Measurements from ENCODE around the gene CACNA1C. TPM values are rescaled to one million over a fixed set of nuclear protein-coding genes. Genes with fewer than 3 reads are reported as not detected.

The CACNA1C gene
- total RNA-seq, 2 experiments from 2014 or later, result 0.69 to 1.4 TPM

GRCh38 chr12:2142068-2142467 is 89.3 kb downstream of the CACNA1C start:
- no peaks in the 10 kb centered on the region for H3K4me1 ChIP-seq (ENCODE audit: insufficient read depth, low read length, poor library complexity, severe bottlenecking)
- DNase-seq (ENCODE audit: low spot score), result no peak
- BruUV-seq (replicated peaks), result no TSS peak
- H3K4me2 ChIP-seq (ENCODE audit: low read length), result no peak overlapping the region
- H3K79me2 ChIP-seq (ENCODE audit: insufficient read depth, low read depth, low read length), result no peaks in the 10 kb centered on the region
- no peak overlapping the region for H3K27ac ChIP-seq (ENCODE audit: low read depth, low read length, poor library complexity, severe bottlenecking)
- intact Hi-C loops (cut with micrococcal nuclease; ENCODE audit: unreplicated experiment), result no loop called here
- H3K9me3 ChIP-seq (ENCODE audit: low read length), result no peaks in the 10 kb centered on the region
- no peaks in the 10 kb centered on the region for H3K9me2 ChIP-seq (ENCODE audit: insufficient read depth, low read length)
- H2AFZ ChIP-seq (ENCODE audit: low read length), result no peak overlapping the region
- no peak for TF ChIP-seq EZH2phosphoT487 (IDR thresholded peaks at IDR 0.05; ENCODE audit: borderline replicate concordance, low read depth, low read length)
- TF ChIP-seq CTCF (conservative IDR thresholded peaks at IDR 0.05; ENCODE audit: low read length), result no peak
- no peaks in the 10 kb centered on the region for H3K36me3 ChIP-seq (ENCODE audit: insufficient read depth, low read length)
- H3K4me3 ChIP-seq (ENCODE audit: low read depth, low read length, poor library complexity, severe bottlenecking), result no peak overlapping the region
- no peaks in the 10 kb centered on the region for H4K20me1 ChIP-seq (ENCODE audit: insufficient read depth, low read length)
- ChIA-PET CTCF (ENCODE audit: unreplicated experiment) (no interaction called here), POLR2A (interaction anchor here (0.6 kb wide), 1 partner anchor 17 kb away, joined by 3 read pairs; no protein-coding TSS in a partner anchor)

DNA sequence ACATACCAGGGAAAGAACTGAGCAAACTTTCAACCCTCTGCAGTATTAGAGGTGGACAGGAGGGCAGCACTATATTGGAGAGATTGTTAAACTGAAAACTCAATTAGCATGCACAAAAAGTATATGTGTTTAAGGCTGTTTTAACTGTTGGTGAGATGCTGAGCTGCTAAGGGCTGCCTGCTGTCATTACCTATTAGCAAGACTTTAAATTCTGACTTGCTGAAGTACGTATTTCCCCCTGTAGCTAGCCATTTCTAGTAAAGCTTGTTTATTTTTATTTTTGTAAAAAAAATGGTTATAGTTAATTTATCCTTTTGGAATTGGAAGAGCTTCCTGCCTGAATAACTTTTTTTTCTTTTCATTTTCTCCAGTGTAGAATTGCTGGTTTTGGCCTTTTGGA is 92.2 kb downstream of the CACNA1C start:
- no peak for DNase-seq (ENCODE audit: low spot score)
- TF ChIP-seq CTCF (conservative IDR thresholded peaks at IDR 0.05; ENCODE audit: low read length) (no peak), EZH2phosphoT487 (IDR thresholded peaks at IDR 0.05; ENCODE audit: borderline replicate concordance, low read depth, low read length) (no peak)
- H3K4me1 ChIP-seq (ENCODE audit: insufficient read depth, low read length, poor library complexity, severe bottlenecking), result no peaks in the 10 kb centered on the region
- H3K36me3 ChIP-seq (ENCODE audit: insufficient read depth, low read length), result no peaks in the 10 kb centered on the region
- no peak overlapping the region for H3K4me2 ChIP-seq (ENCODE audit: low read length)
- POLR2A ChIA-PET, result no interaction called here
- H4K20me1 ChIP-seq (ENCODE audit: insufficient read depth, low read length), result no peaks in the 10 kb centered on the region
- H3K9me3 ChIP-seq (ENCODE audit: low read length), result no peaks in the 10 kb centered on the region
- no peak overlapping the region for H2AFZ ChIP-seq (ENCODE audit: low read length)
- no TSS peak for BruUV-seq (replicated peaks)
- CTCF ChIA-PET (ENCODE audit: unreplicated experiment), result no interaction called here
- H3K4me3 ChIP-seq (ENCODE audit: low read depth, low read length, poor library complexity, severe bottlenecking), result no peak overlapping the region
- H3K27ac ChIP-seq (ENCODE audit: low read depth, low read length, poor library complexity, severe bottlenecking), result no peak overlapping the region
- no peaks in the 10 kb centered on the region for H3K9me2 ChIP-seq (ENCODE audit: insufficient read depth, low read length)
- intact Hi-C loops (cut with micrococcal nuclease; ENCODE audit: unreplicated experiment), result no loop called here
- H3K79me2 ChIP-seq (ENCODE audit: insufficient read depth, low read depth, low read length), result no peaks in the 10 kb centered on the region

- no peaks in the 10 kb centered on the region for H4K20me1 ChIP-seq (ENCODE audit: insufficient read depth, low read length)
- ChIA-PET POLR2A (no interaction called here), CTCF (ENCODE audit: unreplicated experiment) (no interaction called here)
- H3K36me3 ChIP-seq (ENCODE audit: insufficient read depth, low read length), result no peaks in the 10 kb centered on the region
- intact Hi-C loops (cut with micrococcal nuclease; ENCODE audit: unreplicated experiment), result no loop called here
- no peak overlapping the region for H3K27ac ChIP-seq (ENCODE audit: low read depth, low read length, poor library complexity, severe bottlenecking)
- DNase-seq (ENCODE audit: low spot score), result no peak
- no peaks in the 10 kb centered on the region for H3K9me3 ChIP-seq (ENCODE audit: low read length)
- H3K4me3 ChIP-seq (ENCODE audit: low read depth, low read length, poor library complexity, severe bottlenecking), result no peak overlapping the region
- H3K4me2 ChIP-seq (ENCODE audit: low read length), result no peak overlapping the region
- H2AFZ ChIP-seq (ENCODE audit: low read length), result no peak overlapping the region
- TF ChIP-seq CTCF (conservative IDR thresholded peaks at IDR 0.05; ENCODE audit: low read length), result no peak
- TF ChIP-seq EZH2phosphoT487 (IDR thresholded peaks at IDR 0.05; ENCODE audit: borderline replicate concordance, low read depth, low read length), result no peak
- no TSS peak for BruUV-seq (replicated peaks)
- no peaks in the 10 kb centered on the region for H3K9me2 ChIP-seq (ENCODE audit: insufficient read depth, low read length)
- H3K79me2 ChIP-seq (ENCODE audit: insufficient read depth, low read depth, low read length), result no peaks in the 10 kb centered on the region
- H3K4me1 ChIP-seq (ENCODE audit: insufficient read depth, low read length, poor library complexity, severe bottlenecking), result no peaks in the 10 kb centered on the region
Measured at GRCh38 chr12:2145433-2145998, 92.7 kb downstream of the CACNA1C start.
